Measurements from ENCODE around the gene EGR4.

DNA sequence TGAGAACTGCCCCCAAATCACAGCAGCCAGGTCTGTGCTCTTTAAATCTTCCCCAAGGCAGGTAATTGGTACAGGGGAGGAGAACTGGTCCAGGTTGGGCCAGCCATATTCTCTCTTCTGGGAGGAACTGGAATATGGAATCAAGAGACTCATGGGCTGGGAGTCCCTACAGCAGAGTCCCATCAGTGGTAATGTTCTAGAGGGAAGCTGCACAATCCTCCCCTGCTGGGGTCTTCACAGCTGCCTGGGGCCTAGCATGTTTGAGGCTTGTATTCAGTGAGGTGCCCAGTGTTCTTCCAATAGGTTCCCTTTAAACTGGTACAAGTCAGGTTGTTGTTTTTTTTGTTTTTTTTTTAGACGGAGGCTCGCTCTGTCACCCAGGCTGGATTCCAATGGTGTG, 21.1 kb upstream of the EGR4 start:
- TF ChIP-seq, protein P1, sequence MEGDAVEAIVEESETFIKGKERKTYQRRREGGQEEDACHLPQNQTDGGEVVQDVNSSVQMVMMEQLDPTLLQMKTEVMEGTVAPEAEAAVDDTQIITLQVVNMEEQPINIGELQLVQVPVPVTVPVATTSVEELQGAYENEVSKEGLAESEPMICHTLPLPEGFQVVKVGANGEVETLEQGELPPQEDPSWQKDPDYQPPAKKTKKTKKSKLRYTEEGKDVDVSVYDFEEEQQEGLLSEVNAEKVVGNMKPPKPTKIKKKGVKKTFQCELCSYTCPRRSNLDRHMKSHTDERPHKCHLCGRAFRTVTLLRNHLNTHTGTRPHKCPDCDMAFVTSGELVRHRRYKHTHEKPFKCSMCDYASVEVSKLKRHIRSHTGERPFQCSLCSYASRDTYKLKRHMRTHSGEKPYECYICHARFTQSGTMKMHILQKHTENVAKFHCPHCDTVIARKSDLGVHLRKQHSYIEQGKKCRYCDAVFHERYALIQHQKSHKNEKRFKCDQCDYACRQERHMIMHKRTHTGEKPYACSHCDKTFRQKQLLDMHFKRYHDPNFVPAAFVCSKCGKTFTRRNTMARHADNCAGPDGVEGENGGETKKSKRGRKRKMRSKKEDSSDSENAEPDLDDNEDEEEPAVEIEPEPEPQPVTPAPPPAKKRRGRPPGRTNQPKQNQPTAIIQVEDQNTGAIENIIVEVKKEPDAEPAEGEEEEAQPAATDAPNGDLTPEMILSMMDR (IDR thresholded peaks at IDR 0.05): no peak
- TF ChIP-seq POLR2AphosphoS5 (IDR thresholded peaks at IDR 0.05): no peak
